ENCODE results near the gene OTUD6A.

Gene OTUD6A

GRCh38 chrX:70022616-70023015 is 39.6 kb upstream of the OTUD6A start:
- no peaks in the 10 kb centered on the region for H3K36me3 ChIP-seq (ENCODE audit: low read depth)
- H3K27me3 ChIP-seq (ENCODE audit: insufficient read depth, poor library complexity, severe bottlenecking), result no peaks in the 10 kb centered on the region
- ATAC-seq (ENCODE audit: low read depth) (no peak), DNase-seq (ENCODE audit: low spot score) (no peak)
- H3K27ac ChIP-seq (ENCODE audit: poor library complexity, severe bottlenecking), result no peak overlapping the region
- no peak for TF ChIP-seq CTCF (IDR thresholded peaks at IDR 0.05; ENCODE audit: poor library complexity, severe bottlenecking)
- no peaks in the 10 kb centered on the region for H3K9me3 ChIP-seq (ENCODE audit: severe bottlenecking)
- H3K4me1 ChIP-seq (ENCODE audit: insufficient read depth, poor library complexity, severe bottlenecking), result no peaks in the 10 kb centered on the region
- no peak overlapping the region for H3K4me3 ChIP-seq (ENCODE audit: severe bottlenecking)

GRCh38 chrX:70025464-70025863 is 36.8 kb upstream of the OTUD6A start:
- Histone ChIP-seq H3K27ac (ENCODE audit: poor library complexity, severe bottlenecking) (no peak overlapping the region), H3K9me3 (ENCODE audit: severe bottlenecking) (no peaks in the 10 kb centered on the region), H3K4me3 (ENCODE audit: severe bottlenecking) (no peak overlapping the region), H3K27me3 (ENCODE audit: insufficient read depth, poor library complexity, severe bottlenecking) (no peaks in the 10 kb centered on the region), H3K4me1 (ENCODE audit: insufficient read depth, poor library complexity, severe bottlenecking) (no peaks in the 10 kb centered on the region), H3K36me3 (ENCODE audit: low read depth) (no peaks in the 10 kb centered on the region)
- ATAC-seq (ENCODE audit: low read depth) (no peak), DNase-seq (ENCODE audit: low spot score) (no peak)
- no peak for TF ChIP-seq CTCF (IDR thresholded peaks at IDR 0.05; ENCODE audit: poor library complexity, severe bottlenecking)

DNA sequence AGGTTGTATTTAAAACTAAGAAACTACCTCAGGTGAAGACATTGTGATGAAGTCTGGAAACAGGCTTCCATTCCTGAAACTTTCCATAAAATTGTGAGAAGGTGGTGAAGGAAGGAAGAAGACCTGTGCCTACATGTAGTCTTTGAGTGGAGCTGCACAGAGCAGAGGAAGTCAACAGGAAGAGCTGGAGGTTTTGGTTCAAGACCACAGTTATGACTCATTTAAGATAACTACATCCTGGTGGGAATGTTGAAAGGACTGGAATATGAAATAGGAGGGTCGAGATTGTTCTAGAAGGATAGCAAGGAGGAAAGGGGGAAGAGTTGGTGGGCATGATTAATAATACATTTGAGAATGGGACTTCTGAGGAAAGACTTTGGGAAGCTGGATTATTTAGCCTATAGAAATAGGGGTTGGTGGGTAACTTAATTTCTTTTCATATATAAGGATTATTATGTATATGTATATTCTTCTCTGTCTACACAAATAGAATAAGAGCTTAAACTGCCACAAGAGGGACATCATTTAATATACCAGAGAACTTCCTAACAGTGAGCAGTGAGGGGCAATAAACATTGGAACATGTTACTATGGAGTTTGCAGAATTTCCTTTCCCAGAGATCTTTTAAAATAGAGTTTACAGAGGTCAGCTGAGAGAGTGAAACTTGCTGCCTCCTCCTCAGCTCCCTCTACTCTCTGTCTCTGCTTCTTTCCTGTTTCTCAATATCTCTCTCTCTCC is 36.0 kb upstream of the OTUD6A start:
- Histone ChIP-seq H3K27me3 (ENCODE audit: insufficient read depth, poor library complexity, severe bottlenecking) (no peaks in the 10 kb centered on the region), H3K4me1 (ENCODE audit: insufficient read depth, poor library complexity, severe bottlenecking) (no peaks in the 10 kb centered on the region), H3K27ac (ENCODE audit: poor library complexity, severe bottlenecking) (no peak overlapping the region), H3K4me3 (ENCODE audit: severe bottlenecking) (no peak overlapping the region), H3K9me3 (ENCODE audit: severe bottlenecking) (no peaks in the 10 kb centered on the region), H3K36me3 (ENCODE audit: low read depth) (no peaks in the 10 kb centered on the region)
- no peak for DNase-seq (ENCODE audit: low spot score)
- no peak for TF ChIP-seq CTCF (IDR thresholded peaks at IDR 0.05; ENCODE audit: poor library complexity, severe bottlenecking)
- ATAC-seq (ENCODE audit: low read depth), result no peak

DNA sequence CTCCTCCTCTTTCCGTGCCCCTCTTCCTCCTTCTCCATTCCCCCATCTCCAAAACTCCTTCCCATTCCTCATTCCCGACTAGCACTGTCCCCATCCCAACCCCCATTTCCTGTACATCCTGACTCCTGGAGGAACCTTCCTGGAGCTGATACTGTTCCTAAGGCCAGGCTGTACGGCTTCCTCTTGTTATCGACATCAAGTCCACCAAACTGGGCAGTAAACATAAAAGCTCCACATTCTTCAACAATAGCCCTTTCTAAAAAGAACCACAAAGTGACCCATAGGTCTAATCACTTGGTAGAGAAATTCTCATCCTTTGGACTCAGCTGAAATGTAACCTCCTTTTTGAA is 35.4 kb upstream of the OTUD6A start:
- no peak for DNase-seq (ENCODE audit: low spot score)
- Histone ChIP-seq H3K36me3 (ENCODE audit: low read depth) (no peaks in the 10 kb centered on the region), H3K4me1 (ENCODE audit: insufficient read depth, poor library complexity, severe bottlenecking) (no peaks in the 10 kb centered on the region), H3K4me3 (ENCODE audit: severe bottlenecking) (no peak overlapping the region), H3K9me3 (ENCODE audit: severe bottlenecking) (no peaks in the 10 kb centered on the region), H3K27me3 (ENCODE audit: insufficient read depth, poor library complexity, severe bottlenecking) (no peaks in the 10 kb centered on the region), H3K27ac (ENCODE audit: poor library complexity, severe bottlenecking) (no peak overlapping the region)
- no peak for TF ChIP-seq CTCF (IDR thresholded peaks at IDR 0.05; ENCODE audit: poor library complexity, severe bottlenecking)
- no peak for ATAC-seq (ENCODE audit: low read depth)

DNA sequence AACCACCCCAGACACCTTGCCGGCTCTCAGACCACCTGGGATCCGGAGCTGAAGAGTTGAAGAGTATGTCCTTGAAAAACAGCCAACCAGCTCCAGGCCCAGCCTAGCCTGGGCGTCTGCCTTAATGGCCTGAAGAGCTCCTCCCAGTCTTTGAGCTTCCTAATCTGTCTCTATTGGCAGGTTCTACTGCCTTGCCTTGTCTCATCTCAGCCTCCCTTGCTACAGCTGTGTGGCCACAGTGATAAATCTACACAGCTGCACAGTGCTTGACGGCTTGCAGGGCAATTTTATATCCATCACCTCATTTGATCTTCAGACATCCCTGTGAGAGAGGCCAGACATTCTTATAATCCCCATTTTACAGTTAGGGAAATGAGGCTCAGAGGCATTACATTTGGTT is 32.4 kb upstream of the OTUD6A start:
- no peak for TF ChIP-seq CTCF (IDR thresholded peaks at IDR 0.05; ENCODE audit: poor library complexity, severe bottlenecking)
- DNase-seq (ENCODE audit: low spot score), result no peak
- Histone ChIP-seq H3K4me1 (ENCODE audit: insufficient read depth, poor library complexity, severe bottlenecking) (no peaks in the 10 kb centered on the region), H3K27me3 (ENCODE audit: insufficient read depth, poor library complexity, severe bottlenecking) (no peaks in the 10 kb centered on the region), H3K9me3 (ENCODE audit: severe bottlenecking) (no peaks in the 10 kb centered on the region), H3K27ac (ENCODE audit: poor library complexity, severe bottlenecking) (no peak overlapping the region), H3K36me3 (ENCODE audit: low read depth) (no peaks in the 10 kb centered on the region), H3K4me3 (ENCODE audit: severe bottlenecking) (no peak overlapping the region)
- ATAC-seq (ENCODE audit: low read depth), result no peak
